ENCODE data around the gene MYBPC2. TPM values are rescaled to one million over a fixed set of nuclear protein-coding genes. Genes with fewer than 3 reads are reported as not detected.

The MYBPC2 gene
- total RNA-seq, 1 experiment from 2014 or later: not detected

DNA sequence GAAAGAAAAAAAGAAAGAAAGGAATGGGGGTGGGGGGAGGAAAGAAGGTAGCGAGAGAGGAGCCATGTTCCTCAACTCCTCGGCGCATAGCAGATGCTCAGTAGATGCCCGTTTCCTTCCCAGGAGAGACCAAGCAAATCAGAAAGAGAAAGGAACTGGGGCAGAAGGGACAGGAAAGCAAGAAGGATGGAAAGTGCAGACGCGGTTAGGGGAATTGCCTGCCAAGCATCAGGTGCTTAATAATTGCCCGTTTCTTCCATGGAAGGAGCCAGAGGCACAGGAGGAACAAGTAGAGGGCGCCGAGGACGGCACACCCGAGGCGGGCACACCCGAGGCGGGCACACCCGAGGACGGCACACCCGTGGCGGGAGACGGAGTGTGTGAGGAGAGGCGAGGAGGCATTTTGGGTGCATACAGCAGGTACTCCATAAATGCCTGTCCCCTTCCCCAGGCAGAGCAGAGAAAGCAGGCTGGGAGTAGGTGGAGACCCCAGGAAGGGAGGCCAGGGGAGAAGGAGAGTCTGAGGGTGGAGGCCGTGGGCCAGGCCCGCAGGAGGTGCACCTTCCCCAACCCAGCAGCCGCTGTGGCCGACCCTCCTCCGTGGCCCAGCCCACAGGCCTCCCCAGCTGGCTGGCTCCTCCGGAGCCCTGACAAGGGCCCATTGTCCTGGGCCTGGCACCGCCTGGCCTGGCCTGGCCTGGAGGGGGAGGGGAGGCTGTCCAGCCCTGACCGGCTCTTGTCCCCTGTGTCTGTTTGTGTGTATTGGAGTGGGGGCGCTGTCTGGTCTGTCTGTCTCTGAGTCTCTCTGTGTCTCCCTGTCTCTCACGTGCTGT lies 63.7 kb downstream of the MYBPC2 start:
- Histone ChIP-seq H2AFZ (ENCODE audit: low read length) (no peak overlapping the region), H3K9ac (ENCODE audit: low read length) (no peak overlapping the region), H3K9me3 (ENCODE audit: low read length) (no peaks in the 10 kb centered on the region), H4K20me1 (ENCODE audit: low read length) (no peaks in the 10 kb centered on the region), H3K4me1 (ENCODE audit: insufficient read depth, low read length) (no peaks in the 10 kb centered on the region), H3K4me3 (ENCODE audit: low read length) (no peak overlapping the region), H3K4me2 (ENCODE audit: low read length) (no peak overlapping the region), H3K36me3 (ENCODE audit: low read depth, low read length) (no peaks in the 10 kb centered on the region), H3K27ac (ENCODE audit: low read length) (no peak overlapping the region), H3K9me2 (replicated peaks; ENCODE audit: low read length) (no peaks in the 10 kb centered on the region), H3F3A (ENCODE audit: low read length, unreplicated experiment) (no peaks in the 10 kb centered on the region), H3K27me3 (ENCODE audit: low read length) (no peaks in the 10 kb centered on the region), H3K79me2 (ENCODE audit: low read length) (no peaks in the 10 kb centered on the region)
- ChIA-PET CTCF (interaction anchor here (0.8 kb wide), 1 partner anchor 41 kb away, joined by 3 read pairs; no protein-coding TSS in a partner anchor), POLR2A (ENCODE audit: unreplicated experiment) (no interaction called here)
- intact Hi-C loops (cut with micrococcal nuclease): no loop called here
- DNase-seq (no peak), ATAC-seq (peak; percentile 54)
- TF ChIP-seq EZH2 (IDR thresholded peaks at IDR 0.05; ENCODE audit: low read length, unreplicated experiment) (no peak), EZH2phosphoT487 (IDR thresholded peaks at IDR 0.05; ENCODE audit: borderline replicate concordance, low read length) (no peak)
- TF ChIP-seq, protein P1, sequence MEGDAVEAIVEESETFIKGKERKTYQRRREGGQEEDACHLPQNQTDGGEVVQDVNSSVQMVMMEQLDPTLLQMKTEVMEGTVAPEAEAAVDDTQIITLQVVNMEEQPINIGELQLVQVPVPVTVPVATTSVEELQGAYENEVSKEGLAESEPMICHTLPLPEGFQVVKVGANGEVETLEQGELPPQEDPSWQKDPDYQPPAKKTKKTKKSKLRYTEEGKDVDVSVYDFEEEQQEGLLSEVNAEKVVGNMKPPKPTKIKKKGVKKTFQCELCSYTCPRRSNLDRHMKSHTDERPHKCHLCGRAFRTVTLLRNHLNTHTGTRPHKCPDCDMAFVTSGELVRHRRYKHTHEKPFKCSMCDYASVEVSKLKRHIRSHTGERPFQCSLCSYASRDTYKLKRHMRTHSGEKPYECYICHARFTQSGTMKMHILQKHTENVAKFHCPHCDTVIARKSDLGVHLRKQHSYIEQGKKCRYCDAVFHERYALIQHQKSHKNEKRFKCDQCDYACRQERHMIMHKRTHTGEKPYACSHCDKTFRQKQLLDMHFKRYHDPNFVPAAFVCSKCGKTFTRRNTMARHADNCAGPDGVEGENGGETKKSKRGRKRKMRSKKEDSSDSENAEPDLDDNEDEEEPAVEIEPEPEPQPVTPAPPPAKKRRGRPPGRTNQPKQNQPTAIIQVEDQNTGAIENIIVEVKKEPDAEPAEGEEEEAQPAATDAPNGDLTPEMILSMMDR (conservative IDR thresholded peaks at IDR 0.05; ENCODE audit: low read depth, low read length): no peak
- no TSS peak for BruUV-seq (replicated peaks)

DNA sequence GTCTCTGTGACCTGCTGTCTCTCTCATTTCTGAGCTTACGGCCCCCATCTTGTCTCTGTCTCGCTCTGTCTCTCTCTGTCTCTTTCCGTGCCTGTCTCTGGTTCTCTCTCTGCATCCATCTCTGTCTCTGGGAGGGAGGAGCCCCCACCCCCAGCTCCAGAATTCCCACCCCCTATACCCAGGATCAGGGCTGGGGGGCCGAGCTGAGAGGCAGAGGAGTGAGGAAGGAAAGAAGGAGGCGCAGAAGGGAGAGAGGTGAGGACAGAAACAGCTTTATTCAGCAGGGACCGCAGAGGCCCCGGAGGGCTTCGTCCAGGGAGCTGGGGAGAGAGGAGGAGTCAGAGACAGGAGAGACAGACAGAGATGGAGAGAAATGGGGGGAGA lies 64.3 kb downstream of the MYBPC2 start:
- Histone ChIP-seq H4K20me1 (ENCODE audit: low read length) (no peaks in the 10 kb centered on the region), H3F3A (ENCODE audit: low read length, unreplicated experiment) (no peaks in the 10 kb centered on the region), H3K4me1 (ENCODE audit: insufficient read depth, low read length) (no peaks in the 10 kb centered on the region), H2AFZ (ENCODE audit: low read length) (no peak overlapping the region), H3K27ac (ENCODE audit: low read length) (no peak overlapping the region), H3K4me2 (ENCODE audit: low read length) (no peak overlapping the region), H3K9me3 (ENCODE audit: low read length) (no peaks in the 10 kb centered on the region), H3K36me3 (ENCODE audit: low read depth, low read length) (no peaks in the 10 kb centered on the region), H3K27me3 (ENCODE audit: low read length) (no peaks in the 10 kb centered on the region), H3K4me3 (ENCODE audit: low read length) (no peak overlapping the region), H3K9me2 (replicated peaks; ENCODE audit: low read length) (no peaks in the 10 kb centered on the region), H3K9ac (ENCODE audit: low read length) (no peak overlapping the region), H3K79me2 (ENCODE audit: low read length) (no peaks in the 10 kb centered on the region)
- ChIA-PET POLR2A (ENCODE audit: unreplicated experiment) (no interaction called here), CTCF (interaction anchor here (0.8 kb wide), 1 partner anchor 41 kb away, joined by 3 read pairs; no protein-coding TSS in a partner anchor)
- TF ChIP-seq EZH2 (IDR thresholded peaks at IDR 0.05; ENCODE audit: low read length, unreplicated experiment) (no peak), EZH2phosphoT487 (IDR thresholded peaks at IDR 0.05; ENCODE audit: borderline replicate concordance, low read length) (no peak)
- TF ChIP-seq, protein P1 (conservative IDR thresholded peaks at IDR 0.05; ENCODE audit: low read depth, low read length): no peak
- DNase-seq: no peak
- intact Hi-C loops (cut with micrococcal nuclease): no loop called here
- BruUV-seq (replicated peaks): no TSS peak
- no peak for ATAC-seq
